ENCODE measurements around the gene FBXL7.

Gene FBXL7

GRCh38 chr5:15579193-15579990, 79.4 kb downstream of the FBXL7 start:
- DNase-seq (ENCODE audit: low spot score): no peak

- DNase-seq (ENCODE audit: low spot score): no peak
Measured at GRCh38 chr5:15584528-15584927, 84.5 kb downstream of the FBXL7 start.

- no peak for DNase-seq (ENCODE audit: low spot score)
Measured at GRCh38 chr5:15585128-15585527, 85.1 kb downstream of the FBXL7 start.

GRCh38 chr5:15585841-15586591, 86.0 kb downstream of the FBXL7 start:
- no peak for DNase-seq (ENCODE audit: low spot score)

GRCh38 chr5:15587916-15588315, 87.9 kb downstream of the FBXL7 start:
- no peak for DNase-seq (ENCODE audit: low spot score)

- DNase-seq (ENCODE audit: low spot score): no peak
Measured at GRCh38 chr5:15592728-15593127, 92.7 kb downstream of the FBXL7 start.

GRCh38 chr5:15594977-15595568, 95.1 kb downstream of the FBXL7 start:
- DNase-seq (ENCODE audit: low spot score): no peak

- no peak for DNase-seq (ENCODE audit: low spot score)
Measured at GRCh38 chr5:15595929-15596328, 95.9 kb downstream of the FBXL7 start.

- DNase-seq (ENCODE audit: low spot score): no peak
Measured at GRCh38 chr5:15596936-15597335, 97.0 kb downstream of the FBXL7 start.

GRCh38 chr5:15597804-15598203, 97.8 kb downstream of the FBXL7 start:
- no peak for DNase-seq (ENCODE audit: low spot score)

- DNase-seq (ENCODE audit: low spot score): no peak
Measured at GRCh38 chr5:15598294-15598902, 98.4 kb downstream of the FBXL7 start.

GRCh38 chr5:15600035-15600434, 100.1 kb downstream of the FBXL7 start:
- DNase-seq (ENCODE audit: low spot score): no peak

GRCh38 chr5:15601274-15601673, 101.3 kb downstream of the FBXL7 start:
- DNase-seq (ENCODE audit: low spot score): no peak

GRCh38 chr5:15601853-15602252, 101.9 kb downstream of the FBXL7 start:
- no peak for DNase-seq (ENCODE audit: low spot score)

- DNase-seq (ENCODE audit: low spot score): no peak
Measured at GRCh38 chr5:15604986-15605385, 105.0 kb downstream of the FBXL7 start.

GRCh38 chr5:15606197-15606596, 106.2 kb downstream of the FBXL7 start:
- no peak for DNase-seq (ENCODE audit: low spot score)

GRCh38 chr5:15607076-15607475, 107.1 kb downstream of the FBXL7 start:
- no peak for DNase-seq (ENCODE audit: low spot score)

- no peak for DNase-seq (ENCODE audit: low spot score)
Measured at GRCh38 chr5:15609076-15609725, 109.2 kb downstream of the FBXL7 start.

GRCh38 chr5:15610216-15610615, 110.2 kb downstream of the FBXL7 start:
- no peak for DNase-seq (ENCODE audit: low spot score)

- DNase-seq (ENCODE audit: low spot score): no peak
Measured at GRCh38 chr5:15611008-15611407, 111.0 kb downstream of the FBXL7 start.

GRCh38 chr5:15612915-15613635, 113.1 kb downstream of the FBXL7 start:
- no peak for DNase-seq (ENCODE audit: low spot score)
